PFSK-1 (cell line): ENCODE results near the gene SMC3.

Source experiments
- FOXP2 ChIP-seq: optimal IDR thresholded peaks from 2 replicates; pipeline ENCODE3; 2011; ENCODE audit warnings: borderline replicate concordance, control low read depth, inconsistent platforms; ENCODE audit not compliant: insufficient read depth; ENCODE audit errors: extremely low read length, extremely low read depth
- POLR2AphosphoS5 ChIP-seq: IDR thresholded peaks from 2 replicates; pipeline ENCODE4 v1.6.1; 2012; ENCODE audit warnings: low read depth, mild to moderate bottlenecking, control low read depth, low read length, moderate library complexity
- SIN3A ChIP-seq: IDR thresholded peaks from 2 replicates; pipeline ENCODE4 v1.6.1; 2012; ENCODE audit warnings: mild to moderate bottlenecking, low read length, moderate library complexity, borderline replicate concordance; ENCODE audit not compliant: insufficient read depth
- TAF1 ChIP-seq: IDR thresholded peaks from 2 replicates; pipeline ENCODE4 v1.6.1; 2012; ENCODE audit warnings: low read length, control low read depth, borderline replicate concordance; ENCODE audit not compliant: insufficient read depth

DNA sequence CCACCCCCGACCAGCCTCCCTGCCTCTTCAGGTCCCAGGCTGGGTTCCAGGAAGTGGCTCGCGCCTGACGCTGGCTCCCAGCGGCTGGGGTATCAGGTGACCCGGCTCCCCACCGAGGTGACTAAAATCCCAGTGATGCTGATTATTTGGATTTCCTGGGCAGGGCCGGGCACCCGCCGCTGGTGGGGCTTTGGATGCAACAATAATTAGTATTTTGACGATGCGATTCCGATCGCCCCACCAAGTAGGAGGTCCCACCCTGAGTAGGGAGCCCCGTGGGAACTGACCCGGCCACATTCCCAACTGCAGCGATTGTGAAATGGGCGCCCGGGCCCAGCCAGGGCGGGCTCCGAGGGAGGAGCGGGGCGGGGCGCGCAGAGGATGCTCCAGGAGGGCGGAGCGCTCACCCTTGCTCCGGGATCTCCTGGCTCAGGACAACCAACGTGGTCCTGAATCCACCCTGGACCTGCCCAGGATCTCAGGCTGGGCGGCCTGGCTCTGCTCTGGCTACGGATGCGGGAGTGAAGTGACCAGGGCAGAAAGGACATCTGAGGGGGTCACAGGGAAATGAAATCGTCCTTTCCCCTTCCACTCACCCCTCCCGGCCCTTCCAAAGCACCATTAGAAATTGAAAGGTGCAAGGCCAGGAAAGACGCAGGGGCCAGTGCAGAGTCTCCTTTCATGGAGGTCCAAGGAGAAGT is 37.2 kb upstream of the SMC3 start:
- TF ChIP-seq POLR2AphosphoS5 (no peak), TAF1 (no peak), SIN3A (no peak), FOXP2 (no peak)
